ENCODE results near the gene TRIM27. TPM values are rescaled to one million over a fixed set of nuclear protein-coding genes. Genes with fewer than 3 reads are reported as not detected.
"Not testable (repeated sequence)": the region's sequence is repeated elsewhere in the genome, so short reads cannot be mapped to it uniquely, and the experiment has no call there.

TRIM27 gene
- total RNA-seq: 81.7 and 84.2 TPM in 2 replicates
- long read RNA-seq, transcript TRIM27-202 (8 exons, 2,967 nt): major isoform, 21 of 33 reads
- long read RNA-seq, partial matches to known transcripts: 7 of 33 reads
- long read RNA-seq, other reads (novel, unspliced or antisense): 5 of 33 reads

DNA sequence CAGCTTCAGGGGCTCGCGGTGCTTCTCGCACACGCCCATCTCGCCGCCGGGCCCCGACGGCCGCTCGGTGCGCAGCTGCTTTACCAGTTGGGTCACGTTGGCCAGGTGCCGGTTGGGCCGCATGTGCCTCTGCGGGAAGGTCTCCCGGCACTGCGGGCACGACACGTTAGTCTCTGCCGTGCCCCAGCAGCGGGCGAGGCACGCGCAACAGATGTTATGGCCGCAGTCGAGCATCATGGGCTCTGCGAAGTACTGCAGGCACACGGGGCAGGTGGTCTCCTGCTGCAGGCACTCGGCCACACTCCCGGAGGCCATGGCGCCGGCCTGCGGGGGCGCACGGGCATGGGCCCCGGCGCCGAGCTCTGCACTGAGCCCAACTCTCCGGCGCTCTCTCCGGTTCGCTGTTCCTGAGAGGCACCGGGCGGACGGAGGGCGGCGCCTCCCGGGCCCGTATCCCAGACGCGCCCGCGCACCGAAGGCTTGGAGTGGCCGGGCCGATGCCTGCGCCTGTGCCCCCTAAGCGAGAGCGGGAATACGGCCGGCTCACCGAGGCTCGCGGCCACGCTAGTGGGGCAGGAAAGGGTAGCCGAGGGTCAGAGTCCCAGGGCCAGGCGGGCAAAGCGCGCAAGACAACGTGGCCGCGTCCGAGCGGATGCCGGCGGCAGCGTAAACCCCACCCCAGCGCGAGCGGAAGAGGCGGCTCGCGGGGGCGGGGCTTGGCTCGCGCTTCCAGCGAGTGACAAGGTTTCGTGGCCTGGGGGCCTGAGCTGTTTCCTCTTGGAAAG lies at the start of gene TRIM27:
TSS of gene TRIM27 (minus strand) at position 668 of the 785 bp plus-strand sequence. CDS start at position 315, 353 bp downstream.
- Mint-ChIP-seq H3K27ac (ENCODE audit: unreplicated experiment) (peak within 1 kb of the TSS; percentile 92), H3K27me3 (ENCODE audit: low read depth) (no peaks in the 10 kb centered on the region), H3K4me3 (peak within 1 kb of the TSS; percentile 98), H3K9me3 (no peaks in the 10 kb centered on the region), H3K36me3 (ENCODE audit: low read depth) (peaks cover 23% of the 10 kb centered on the region), H3K4me1 (peaks cover 39% of the 10 kb centered on the region)
- TF ChIP-seq CTCF (conservative IDR thresholded peaks at IDR 0.05): no peak
- DNase-seq (ENCODE audit: low read depth, low spot score): peak; percentile 83

DNA sequence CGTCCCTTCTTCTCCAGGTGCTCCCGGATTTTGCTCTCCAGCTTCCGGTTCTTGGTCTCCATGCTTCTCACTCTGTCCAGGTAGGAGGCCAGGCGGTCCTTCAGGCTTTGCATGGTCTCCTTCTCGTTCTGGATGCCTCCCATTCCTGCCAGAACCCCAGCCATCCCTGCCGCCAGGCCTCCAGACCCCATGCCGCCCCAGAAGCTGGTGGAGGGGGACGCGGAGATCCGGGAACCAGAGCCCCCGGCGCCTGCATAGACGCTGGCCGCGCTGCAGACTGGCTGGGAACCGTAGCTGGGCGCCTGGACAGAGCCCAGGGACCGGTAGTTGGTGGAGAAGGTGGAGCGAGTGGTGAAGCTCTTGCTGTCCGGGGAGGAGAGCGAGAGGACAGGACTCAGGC lies 46.3 kb upstream of the TRIM27 start:
- Mint-ChIP-seq H3K27me3 (ENCODE audit: low read depth) (peaks cover 35% of the 10 kb centered on the region), H3K9me3 (peaks cover 17% of the 10 kb centered on the region)
- not testable (repeated sequence) for H3K27ac Mint-ChIP-seq (ENCODE audit: unreplicated experiment); DNase-seq (ENCODE audit: low read depth, low spot score); H3K4me3 Mint-ChIP-seq; H3K36me3 Mint-ChIP-seq (ENCODE audit: low read depth); H3K4me1 Mint-ChIP-seq

- H3K27me3 Mint-ChIP-seq (ENCODE audit: low read depth): peaks cover 30% of the 10 kb centered on the region
- DNase-seq (ENCODE audit: low read depth, low spot score): no peak
- H3K27ac Mint-ChIP-seq (ENCODE audit: unreplicated experiment): no peak overlapping the region
- H3K36me3 Mint-ChIP-seq (ENCODE audit: low read depth): peaks cover 9% of the 10 kb centered on the region
- H3K4me3 Mint-ChIP-seq: no peak overlapping the region
- peaks cover 17% of the 10 kb centered on the region for H3K9me3 Mint-ChIP-seq
- no peak for TF ChIP-seq CTCF (conservative IDR thresholded peaks at IDR 0.05)
- no peaks in the 10 kb centered on the region for H3K4me1 Mint-ChIP-seq
Measured at GRCh38 chr6:28969129-28969528, 45.3 kb upstream of the TRIM27 start.

DNA sequence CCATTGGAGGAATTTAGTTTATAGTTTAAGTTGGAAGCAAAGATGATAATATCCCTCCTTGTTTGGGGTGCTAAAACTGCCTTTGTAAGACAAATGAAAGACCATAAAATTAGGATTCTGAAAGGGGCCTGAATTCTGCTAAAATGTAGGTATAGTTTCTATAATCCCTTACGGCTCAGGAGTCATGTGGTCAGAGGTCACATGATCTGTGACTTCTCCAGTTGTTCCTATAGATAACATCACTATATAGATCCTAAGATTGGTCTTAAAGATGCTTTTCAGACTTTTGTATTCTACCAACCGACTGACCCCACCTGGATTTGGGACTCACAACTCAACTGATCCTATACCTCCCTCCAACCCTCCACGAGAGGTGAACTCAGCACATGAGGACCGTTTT lies 44.7 kb upstream of the TRIM27 start:
- H3K36me3 Mint-ChIP-seq (ENCODE audit: low read depth): peaks cover 9% of the 10 kb centered on the region
- no peak overlapping the region for H3K4me3 Mint-ChIP-seq
- H3K9me3 Mint-ChIP-seq: peaks cover 17% of the 10 kb centered on the region
- H3K27ac Mint-ChIP-seq (ENCODE audit: unreplicated experiment): no peak overlapping the region
- peaks cover 28% of the 10 kb centered on the region for H3K27me3 Mint-ChIP-seq (ENCODE audit: low read depth)
- no peak for DNase-seq (ENCODE audit: low read depth, low spot score)
- H3K4me1 Mint-ChIP-seq: no peaks in the 10 kb centered on the region
- TF ChIP-seq CTCF (conservative IDR thresholded peaks at IDR 0.05): no peak

- H3K4me3 Mint-ChIP-seq: no peak overlapping the region
- TF ChIP-seq CTCF (conservative IDR thresholded peaks at IDR 0.05): no peak
- H3K4me1 Mint-ChIP-seq: no peaks in the 10 kb centered on the region
- no peak overlapping the region for H3K27ac Mint-ChIP-seq (ENCODE audit: unreplicated experiment)
- no peak for DNase-seq (ENCODE audit: low read depth, low spot score)
- peaks cover 17% of the 10 kb centered on the region for H3K9me3 Mint-ChIP-seq
- peaks cover 9% of the 10 kb centered on the region for H3K36me3 Mint-ChIP-seq (ENCODE audit: low read depth)
- H3K27me3 Mint-ChIP-seq (ENCODE audit: low read depth): peaks cover 27% of the 10 kb centered on the region
Measured at GRCh38 chr6:28965706-28966105, 41.9 kb upstream of the TRIM27 start.

- DNase-seq (ENCODE audit: low read depth, low spot score): no peak
- H3K27me3 Mint-ChIP-seq (ENCODE audit: low read depth): peaks cover 14% of the 10 kb centered on the region
- TF ChIP-seq CTCF (conservative IDR thresholded peaks at IDR 0.05): no peak
- no peaks in the 10 kb centered on the region for H3K4me1 Mint-ChIP-seq
- H3K9me3 Mint-ChIP-seq: no peaks in the 10 kb centered on the region
- H3K4me3 Mint-ChIP-seq: no peak overlapping the region
- no peak overlapping the region for H3K27ac Mint-ChIP-seq (ENCODE audit: unreplicated experiment)
- no peaks in the 10 kb centered on the region for H3K36me3 Mint-ChIP-seq (ENCODE audit: low read depth)
Measured at GRCh38 chr6:28960846-28961500, 37.2 kb upstream of the TRIM27 start.

DNA sequence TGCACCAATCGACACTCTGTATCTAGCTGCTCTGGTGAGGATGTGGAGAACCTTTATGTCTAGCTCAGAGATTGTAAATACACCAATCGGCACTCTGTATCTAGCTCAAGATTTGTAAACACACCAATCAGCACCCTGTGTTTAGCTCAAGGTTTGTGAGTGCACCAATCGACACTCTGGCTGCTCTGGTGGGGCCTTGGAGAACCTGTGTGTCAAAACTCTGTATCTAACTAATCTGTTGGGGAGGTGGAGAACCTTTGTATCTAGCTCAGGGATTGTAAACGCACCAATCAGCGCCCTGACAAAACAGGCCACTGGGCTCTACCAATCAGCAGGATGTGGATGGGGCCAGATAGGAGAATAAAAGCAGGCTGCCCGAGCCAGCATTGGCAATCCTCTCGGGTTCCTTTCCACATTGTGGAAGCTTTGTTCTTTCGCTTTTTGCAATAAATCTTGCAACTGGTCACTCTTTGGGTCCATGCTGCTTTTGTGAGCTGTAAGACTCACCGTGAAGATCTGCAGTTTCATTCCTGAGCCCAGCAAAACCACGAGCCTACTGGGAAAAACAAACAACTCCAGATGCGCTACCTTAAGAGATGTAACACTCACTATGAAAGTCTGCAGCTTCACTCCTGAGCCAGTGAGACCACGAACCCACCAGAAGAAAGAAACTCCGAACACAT lies 34.9 kb upstream of the TRIM27 start:
- H3K36me3 Mint-ChIP-seq (ENCODE audit: low read depth); H3K9me3 Mint-ChIP-seq; H3K4me3 Mint-ChIP-seq; DNase-seq (ENCODE audit: low read depth, low spot score); H3K4me1 Mint-ChIP-seq: not testable (repeated sequence)
- H3K27me3 Mint-ChIP-seq (ENCODE audit: low read depth): peaks cover 16% of the 10 kb centered on the region
- H3K27ac Mint-ChIP-seq (ENCODE audit: unreplicated experiment): peak overlapping the region; percentile 35

GRCh38 chr6:28957795-28958314 lies 34.1 kb upstream of the TRIM27 start:
- not testable (repeated sequence) for H3K27ac Mint-ChIP-seq (ENCODE audit: unreplicated experiment); DNase-seq (ENCODE audit: low read depth, low spot score); H3K4me3 Mint-ChIP-seq; H3K36me3 Mint-ChIP-seq (ENCODE audit: low read depth); H3K4me1 Mint-ChIP-seq; H3K9me3 Mint-ChIP-seq
- H3K27me3 Mint-ChIP-seq (ENCODE audit: low read depth): peaks cover 22% of the 10 kb centered on the region
